GM18508 (cell line): ENCODE data around the gene FAM156B.
A peak's percentile ranks its signal among the peaks of the same experiment; 100 is the strongest.
"Not testable (repeated sequence)": the region's sequence is repeated elsewhere in the genome, so short reads cannot be mapped to it uniquely, and the experiment has no call there.

Experiments
- ATAC-seq: cut with Tn5 transposase; IDR thresholded peaks from one replicate; pipeline ENCODE4 v1.9.1; 2021; ENCODE audit warnings: moderate number of reproducible peaks; ENCODE audit not compliant: insufficient read depth, unreplicated experiment

FAM156B gene

DNA sequence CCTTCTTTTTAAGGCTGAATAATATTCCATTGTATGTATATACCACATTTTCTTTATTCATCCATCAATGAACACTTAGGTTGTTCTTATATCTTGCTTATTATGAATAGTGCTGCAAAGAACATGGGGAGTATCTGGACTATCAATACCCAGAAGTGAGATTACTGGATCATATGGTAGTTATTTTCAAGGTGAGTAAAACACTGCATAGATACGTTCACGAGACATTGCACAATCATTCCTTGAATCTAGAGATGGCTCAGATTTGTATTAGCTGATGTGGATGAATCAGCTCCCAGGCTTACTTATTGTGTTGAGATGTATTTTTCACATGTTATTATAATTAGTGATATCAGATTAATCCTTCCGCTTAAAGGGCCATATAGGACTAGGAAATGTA, 17.6 kb downstream of the FAM156B start:
- ATAC-seq = not testable (repeated sequence)

DNA sequence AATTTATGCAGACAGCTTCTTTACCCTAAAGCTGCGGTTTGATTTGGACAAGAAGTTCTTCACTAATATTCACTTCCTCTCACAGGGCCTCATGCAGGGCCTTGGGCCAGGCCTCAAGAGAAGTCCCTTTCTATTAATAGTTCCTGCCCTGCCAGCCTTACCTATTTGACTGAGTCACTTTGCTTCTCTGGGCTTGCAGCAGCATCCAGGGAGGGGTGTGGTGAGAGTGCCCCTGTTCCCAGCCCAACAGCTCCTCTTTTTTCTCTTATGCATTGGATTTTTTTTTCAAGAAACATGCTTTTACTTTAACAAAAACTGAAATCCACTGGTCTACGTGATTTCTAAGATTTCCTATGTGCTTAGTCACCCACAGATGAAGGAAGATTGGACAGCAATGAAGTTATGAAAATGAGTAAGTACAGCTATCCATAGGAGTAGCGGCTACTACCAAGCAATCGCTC, 26.7 kb downstream of the FAM156B start:
- ATAC-seq = peak; percentile 53

DNA sequence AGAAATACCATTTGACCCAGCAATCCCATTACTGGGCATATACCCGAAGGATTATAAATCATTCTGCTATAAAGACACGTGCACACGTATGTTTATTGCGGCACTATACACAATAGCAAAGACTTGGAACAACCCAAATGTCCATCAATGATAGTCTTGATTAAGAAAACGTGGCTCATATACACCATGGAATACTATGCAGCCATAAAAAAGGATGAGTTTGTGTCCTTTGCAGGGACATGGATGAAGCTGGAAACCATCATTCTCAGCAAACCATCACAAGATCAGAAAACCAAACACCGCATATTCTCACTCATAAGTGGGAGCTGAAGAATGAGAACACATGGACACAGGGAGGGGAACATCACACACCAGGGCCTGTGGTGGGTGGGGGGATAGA, 33.1 kb downstream of the FAM156B start:
- ATAC-seq = not testable (repeated sequence)

DNA sequence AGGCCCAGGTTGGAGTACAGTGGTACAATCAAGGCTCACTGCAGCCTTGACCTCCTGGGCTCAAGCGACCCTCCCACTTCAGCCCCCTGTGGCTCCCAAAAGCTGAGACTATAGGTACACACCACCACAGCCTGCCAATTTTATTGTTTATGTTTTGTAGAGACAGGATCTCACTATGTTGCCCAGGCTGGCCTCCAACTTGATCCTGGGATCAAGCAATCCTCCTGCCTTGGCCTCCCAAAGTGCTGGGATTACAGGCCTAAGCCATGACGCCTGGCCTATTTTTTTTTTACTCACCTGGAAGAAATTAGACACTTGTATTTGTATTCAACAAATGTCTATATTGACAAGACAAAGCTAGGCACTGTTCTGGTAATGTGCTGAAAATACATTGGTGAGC, 36.1 kb downstream of the FAM156B start:
- no peak for ATAC-seq

DNA sequence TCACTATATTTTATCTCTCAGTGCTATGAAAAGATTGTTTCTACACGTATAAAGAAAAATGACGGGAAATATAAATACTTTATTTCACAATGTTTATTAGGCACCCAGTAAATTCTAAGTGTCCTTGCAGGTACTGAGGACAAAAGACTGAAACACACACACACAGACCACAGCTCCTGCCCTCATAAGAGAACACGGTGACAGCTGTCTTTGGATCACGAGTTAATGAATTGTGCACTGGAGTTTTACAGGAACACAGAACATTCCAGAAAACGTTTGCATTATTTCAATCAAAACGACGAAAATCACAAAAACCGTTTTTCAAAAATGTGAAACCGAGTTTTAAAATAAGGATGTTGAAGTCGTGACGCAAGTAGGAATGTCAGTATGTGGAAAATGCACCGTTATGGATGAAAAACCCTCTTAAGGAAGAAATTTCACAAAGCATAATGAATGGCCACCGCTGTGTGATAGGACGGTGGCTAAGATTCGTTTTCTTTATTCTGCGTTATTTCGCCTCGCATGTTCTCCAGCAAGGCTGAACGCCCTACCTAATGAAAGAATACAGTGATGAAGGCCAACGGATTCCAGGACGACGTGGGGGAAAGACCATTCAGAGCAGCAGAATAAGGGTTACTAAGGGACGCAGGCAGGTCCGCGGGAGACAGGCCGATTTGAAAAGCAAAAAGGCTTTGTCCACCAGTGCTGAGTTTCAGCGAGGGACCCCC, 37.0 kb downstream of the FAM156B start:
- ATAC-seq = peak; percentile 2

DNA sequence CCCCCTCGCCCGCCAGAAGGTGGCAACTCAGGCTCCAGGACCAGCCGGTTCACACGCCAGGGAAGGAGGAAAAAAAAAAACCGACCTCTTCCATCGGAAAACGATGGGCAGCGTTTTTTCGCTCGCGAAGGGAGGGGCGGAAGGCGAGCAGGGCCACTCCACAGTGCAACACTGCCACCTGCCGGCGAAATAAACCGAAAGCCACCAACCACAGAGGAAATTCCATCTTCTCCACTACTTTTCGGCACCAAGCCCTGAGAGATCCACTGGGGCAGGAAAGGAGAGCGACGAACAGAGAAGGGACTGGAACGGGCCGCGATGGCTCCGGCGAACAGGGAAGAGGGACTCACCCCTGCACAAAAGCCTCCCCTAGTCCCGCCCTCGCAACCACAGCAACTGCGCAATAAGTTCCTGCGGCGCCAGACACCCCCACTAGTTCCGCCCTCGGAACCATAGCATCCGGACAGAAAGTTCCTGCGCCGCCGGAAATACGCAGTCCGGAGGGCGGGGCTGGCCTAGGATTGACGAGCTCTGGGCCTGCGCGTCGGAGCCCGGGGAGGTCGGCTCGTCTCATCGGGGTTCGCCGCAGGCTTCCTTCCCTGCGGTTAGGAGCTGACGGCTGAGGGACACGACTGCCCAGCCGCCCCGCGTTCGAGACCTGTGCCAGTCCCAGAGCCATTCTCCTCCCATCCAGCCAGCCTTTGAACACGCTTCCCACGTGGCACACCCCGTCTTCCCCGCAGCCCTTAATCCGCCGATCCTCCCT, 37.8 kb downstream of the FAM156B start:
- ATAC-seq = peak; percentile 91

DNA sequence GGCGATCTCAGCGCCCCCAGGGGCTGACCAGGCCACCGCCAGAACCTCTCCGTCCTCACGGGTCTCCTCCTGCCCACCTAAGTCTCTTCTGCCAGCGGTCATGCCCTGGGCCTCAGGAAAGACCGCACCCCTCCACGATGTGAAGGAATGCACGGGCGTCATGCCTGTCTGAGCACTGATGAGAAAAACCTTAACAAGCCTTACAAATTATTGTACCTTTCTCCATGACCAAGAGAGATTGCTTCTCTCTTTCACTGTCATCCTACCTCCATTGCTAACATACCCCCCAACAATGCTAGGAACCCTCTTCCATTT, 38.3 kb downstream of the FAM156B start:
- not testable (repeated sequence) for ATAC-seq

DNA sequence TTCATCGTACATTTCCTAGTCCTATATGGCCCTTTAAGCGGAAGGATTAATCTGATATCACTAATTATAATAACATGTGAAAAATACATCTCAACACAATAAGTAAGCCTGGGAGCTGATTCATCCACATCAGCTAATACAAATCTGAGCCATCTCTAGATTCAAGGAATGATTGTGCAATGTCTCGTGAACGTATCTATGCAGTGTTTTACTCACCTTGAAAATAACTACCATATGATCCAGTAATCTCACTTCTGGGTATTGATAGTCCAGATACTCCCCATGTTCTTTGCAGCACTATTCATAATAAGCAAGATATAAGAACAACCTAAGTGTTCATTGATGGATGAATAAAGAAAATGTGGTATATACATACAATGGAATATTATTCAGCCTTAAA, 43.6 kb downstream of the FAM156B start:
- not testable (repeated sequence) for ATAC-seq

DNA sequence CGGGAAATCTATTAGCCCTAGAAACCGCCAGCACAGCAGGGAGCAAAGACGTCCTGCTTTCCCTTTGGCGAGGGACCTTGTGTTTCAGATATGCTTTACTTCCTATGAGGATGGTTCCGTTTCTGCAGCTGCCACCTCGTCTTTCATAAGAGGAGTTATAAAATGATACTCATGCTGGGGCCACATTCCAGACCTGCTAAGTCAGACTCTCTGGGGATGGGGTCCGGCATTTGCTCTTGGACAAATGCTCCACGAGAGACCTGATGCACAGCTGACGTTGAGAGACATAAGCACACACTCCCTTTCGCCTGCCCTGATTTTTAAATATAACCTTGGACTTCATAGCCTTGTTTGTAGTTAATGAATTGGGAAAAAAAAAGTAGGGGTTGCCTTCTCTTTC, 44.6 kb downstream of the FAM156B start:
- not testable (repeated sequence) for ATAC-seq

DNA sequence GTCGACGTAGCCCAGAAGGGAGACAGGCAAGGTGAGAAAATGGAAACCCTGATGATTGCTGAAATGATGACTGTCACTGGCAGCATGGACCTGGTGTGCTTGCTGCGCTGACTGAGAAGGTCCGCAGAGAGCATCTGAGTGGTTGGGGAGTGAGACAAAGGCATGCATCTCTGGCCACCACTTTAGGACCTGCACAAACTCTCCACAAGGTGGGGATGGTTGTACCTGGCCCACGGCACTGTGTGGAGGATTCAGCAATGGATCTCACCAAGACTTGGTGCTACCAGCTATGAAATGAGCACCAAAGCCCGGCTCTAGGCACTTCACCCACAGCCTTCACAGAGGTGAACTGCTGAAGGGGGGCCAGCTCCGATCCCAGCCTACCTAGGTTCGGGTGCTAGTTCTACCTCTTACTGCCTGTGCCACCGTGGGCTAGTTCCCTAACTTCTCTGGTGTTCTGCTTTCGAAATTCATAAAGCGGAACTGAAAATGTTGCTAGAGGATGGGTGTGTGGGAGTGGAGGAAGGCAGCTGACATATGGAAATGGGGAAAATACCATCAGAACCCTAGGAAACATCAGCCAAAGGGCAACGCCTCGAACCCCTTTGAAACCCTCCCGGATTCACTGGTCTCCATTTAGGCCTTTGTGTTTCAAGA, 48.8 kb downstream of the FAM156B start:
- not testable (repeated sequence) for ATAC-seq

DNA sequence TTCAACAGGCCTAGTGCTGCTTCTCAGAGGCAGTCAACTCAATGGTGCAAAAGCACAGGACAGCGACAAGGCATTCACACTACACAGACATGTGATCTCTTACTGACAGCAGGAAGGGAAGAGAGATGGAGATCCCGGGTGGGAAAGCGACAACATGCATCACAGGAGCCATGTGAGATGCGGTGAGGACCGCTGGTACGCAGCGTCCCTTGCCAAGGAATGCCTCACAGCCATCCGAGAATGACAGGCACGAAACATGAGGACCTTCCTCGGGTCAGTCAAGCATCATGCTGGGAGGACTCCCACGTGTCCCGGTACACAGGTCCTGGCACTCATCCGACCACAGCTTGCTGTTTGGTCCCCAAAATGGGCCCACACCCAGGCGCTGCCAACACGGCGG, 50.4 kb downstream of the FAM156B start:
- not testable (repeated sequence) for ATAC-seq

DNA sequence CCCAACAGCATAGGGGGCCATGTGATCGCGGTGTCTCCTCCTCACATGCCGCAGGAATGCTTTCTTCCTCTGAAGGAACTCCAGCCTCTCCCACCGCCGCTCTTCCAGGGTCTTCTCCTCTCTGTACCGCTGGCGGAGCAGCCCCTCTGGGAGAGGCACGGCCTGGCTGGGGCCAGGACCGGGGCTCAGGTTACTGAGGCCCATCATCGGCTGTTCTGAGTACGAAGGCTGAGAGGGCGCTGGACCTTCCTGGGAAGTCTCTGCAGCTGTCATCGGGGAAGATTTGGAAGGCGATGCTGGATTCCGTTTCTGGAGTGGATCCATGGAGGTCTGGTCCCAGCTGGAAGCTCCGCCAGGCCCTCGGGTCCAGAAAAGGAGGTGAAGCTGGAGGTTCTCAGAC, 51.1 kb downstream of the FAM156B start:
- ATAC-seq = not testable (repeated sequence)

DNA sequence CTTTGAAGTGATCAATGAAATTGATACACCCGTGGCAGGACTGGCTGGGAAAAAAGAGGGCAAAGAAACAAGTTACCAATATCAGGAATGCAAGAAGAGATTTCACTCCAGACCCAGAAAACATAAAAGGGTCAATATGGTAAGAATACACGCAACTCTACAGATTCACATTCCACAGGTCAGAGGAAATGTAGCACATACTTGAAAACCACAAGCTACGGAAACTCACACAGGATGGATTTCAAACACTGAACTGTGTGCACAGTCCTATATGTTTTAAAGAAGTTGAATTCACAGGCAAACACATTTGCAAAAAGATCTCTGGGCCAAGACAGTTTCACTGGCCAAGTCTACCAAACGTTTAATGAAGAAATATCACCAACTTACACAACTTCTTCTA, 52.2 kb downstream of the FAM156B start:
- ATAC-seq = not testable (repeated sequence)

DNA sequence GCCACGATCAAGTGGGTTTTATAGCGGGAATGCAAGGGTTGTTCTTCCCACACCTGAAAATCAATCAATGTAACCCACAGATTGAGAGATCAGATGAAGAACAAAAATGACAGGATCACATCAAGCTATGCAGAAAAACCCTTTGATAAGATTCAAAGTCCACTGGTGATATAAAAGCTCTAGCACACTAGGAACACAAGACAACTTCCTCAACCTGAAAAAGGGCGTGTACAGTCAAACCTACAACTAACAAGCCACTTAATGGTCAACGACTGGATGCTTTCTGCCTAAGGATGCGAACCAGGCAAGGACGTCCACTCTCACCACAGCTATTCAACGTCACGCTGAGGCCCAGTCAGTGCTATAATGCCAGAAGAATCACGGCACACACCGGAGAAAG, 52.8 kb downstream of the FAM156B start:
- not testable (repeated sequence) for ATAC-seq
